GM21526 (cell line): Measurements from ENCODE around the gene EIPR1.

Source experiments
- ATAC-seq: cut with Tn5 transposase; IDR thresholded peaks from one replicate; pipeline ENCODE4 v1.9.1; 2021; ENCODE audit warnings: moderate library complexity; ENCODE audit not compliant: unreplicated experiment, low FRiP score

EIPR1 gene

DNA sequence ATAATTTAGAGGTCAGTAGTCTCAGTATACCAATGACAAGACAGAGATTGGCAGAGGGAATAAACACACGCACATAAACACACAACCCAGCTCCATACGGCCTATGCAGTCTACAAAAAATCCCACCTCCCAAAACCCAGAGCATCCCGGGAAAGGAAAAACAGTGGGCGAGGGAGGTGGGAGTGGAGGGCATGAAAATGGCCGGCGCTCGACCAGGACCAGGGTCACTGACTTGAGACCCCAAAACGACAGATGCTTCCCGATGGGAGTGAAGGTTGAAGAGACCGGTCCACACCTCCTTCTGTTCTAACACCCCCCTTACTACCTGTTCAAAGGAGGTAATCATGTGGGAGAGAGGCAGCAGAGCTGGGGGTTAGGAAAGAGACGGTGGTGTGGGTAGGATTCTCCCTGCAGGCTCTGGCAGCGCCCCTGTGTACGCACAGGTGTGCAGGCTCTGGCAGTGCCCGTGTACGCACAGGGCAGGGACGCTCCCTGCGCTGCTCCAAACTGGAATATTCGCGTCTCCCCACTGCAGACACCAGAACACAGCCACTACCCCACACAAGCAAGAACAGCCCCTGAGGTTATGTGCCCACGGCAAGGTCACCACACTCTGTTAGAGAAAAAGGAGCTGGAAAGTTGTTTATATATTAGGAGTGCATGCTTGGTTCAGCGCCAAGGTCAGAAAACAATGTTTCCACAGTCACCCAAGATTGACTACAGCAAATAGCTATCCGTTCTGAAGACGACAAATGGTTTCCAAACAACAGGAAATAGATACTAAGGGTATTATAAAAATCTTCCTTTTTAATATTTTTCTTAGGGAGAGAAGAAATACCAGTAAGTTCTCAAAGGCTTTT, 67.9 kb downstream of the EIPR1 start:
- no peak for ATAC-seq

DNA sequence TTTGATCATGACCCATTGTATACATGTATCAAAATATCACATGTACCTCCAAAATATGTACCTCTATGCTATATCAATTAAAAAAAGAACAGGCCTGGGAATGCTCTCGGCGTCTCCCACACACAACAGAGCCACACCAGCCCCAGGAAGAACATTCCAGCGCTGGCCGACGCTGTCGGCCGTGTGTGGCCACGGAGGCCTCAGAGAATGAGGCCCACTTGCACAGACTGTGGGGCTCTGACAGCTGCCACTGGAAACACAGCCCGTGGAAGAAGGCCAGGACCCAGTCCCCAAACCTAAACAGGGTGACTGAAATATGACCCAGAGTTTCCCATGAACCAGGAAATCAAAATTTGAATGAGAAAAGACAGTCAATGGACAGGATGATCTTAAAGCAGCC, 69.7 kb downstream of the EIPR1 start:
- no peak for ATAC-seq

DNA sequence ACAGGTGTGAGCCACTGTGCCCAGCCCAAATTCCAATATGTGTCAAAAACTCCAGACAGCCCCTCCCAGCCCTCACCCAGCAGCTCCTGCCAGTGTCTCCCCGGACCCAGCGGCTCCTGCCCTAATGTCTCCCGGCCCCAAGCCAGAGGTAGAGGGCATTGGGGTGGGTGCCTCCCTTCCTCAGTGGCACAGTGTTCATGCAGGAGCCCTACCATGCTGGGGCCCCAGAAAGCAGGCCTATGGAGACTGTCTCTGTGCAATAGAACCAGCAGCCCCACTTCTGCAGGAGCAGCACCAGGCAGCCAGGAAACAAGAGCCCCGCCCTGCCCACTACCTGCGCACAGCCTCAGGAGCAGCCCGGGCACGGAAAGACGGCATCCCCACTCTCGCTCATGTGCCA, 70.4 kb downstream of the EIPR1 start:
- ATAC-seq: no peak

DNA sequence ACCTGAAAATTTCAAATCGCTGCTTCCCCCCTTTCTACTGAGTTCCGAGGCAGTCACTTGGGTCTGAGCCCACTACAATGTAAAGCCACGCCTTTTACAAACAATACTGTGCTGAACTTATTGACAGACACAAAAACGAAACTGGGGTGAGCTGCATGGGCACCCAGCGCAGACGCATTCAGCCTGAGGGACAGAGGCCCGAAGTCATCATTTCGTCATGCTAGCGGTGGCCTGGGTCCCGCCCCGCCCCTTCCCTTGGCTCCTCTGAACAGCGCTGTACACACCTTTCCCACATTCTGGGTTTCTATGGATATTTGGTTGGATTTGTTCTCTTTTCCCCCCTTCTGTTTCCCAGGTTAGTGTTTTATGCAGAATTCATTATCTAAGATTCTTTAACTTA, 71.7 kb downstream of the EIPR1 start:
- no peak for ATAC-seq

DNA sequence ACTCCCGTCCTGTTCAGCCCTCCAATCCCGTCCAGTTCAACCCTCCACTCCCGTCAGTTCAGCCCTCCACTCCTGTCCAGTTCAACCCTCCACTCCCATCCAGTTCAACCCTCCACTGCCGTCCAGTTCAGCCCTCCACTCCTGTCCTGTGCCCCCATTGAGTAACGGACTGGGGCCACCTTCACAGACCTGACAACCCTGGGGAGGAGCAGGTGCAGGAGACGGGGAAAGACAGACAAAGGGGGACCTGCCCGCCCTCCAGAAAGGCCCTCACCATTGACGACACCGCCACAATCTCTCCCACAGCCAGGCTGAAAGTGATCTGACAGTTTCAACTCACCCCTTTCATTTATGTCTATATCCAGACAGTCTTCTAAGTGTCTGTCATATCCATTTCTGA, 72.2 kb downstream of the EIPR1 start:
- no peak for ATAC-seq

DNA sequence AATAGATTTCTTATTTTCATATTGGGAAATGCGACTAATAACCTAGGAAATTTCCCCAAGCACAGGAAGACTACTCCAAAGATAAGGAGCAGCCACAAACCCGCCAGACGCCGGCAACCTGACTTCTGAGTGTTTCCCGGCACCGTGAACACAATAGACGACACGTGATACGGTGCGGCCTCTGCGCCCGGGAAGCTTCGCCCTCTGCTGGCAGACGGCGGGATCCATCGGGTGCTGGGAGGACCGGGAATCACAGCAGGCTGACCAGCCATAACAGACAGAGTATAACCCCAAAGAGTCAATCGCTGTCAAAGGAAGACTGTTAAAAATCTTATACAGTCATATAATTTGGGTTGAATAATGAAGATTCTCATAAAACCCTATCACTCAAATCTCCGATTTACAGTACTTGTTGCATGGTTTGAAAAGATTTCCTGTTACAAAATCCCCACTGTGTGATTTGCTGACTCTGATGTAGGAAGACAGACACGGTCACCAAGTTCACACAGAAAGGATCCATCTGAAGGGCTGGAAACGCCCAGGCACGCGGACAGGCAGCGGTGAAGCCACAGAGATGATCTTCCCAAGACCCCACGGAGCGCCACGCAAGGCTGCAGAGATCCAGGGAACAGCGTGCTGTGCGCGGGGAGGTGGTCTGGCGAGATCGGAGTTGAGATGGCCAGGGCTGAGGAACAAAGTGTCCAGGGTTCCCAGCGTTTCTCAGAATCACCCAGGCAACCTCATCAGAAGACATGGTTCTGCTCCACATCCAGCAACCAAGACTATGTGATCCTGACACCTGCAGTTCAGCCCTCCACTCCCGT, 73.8 kb downstream of the EIPR1 start:
- ATAC-seq: peak; percentile 99

DNA sequence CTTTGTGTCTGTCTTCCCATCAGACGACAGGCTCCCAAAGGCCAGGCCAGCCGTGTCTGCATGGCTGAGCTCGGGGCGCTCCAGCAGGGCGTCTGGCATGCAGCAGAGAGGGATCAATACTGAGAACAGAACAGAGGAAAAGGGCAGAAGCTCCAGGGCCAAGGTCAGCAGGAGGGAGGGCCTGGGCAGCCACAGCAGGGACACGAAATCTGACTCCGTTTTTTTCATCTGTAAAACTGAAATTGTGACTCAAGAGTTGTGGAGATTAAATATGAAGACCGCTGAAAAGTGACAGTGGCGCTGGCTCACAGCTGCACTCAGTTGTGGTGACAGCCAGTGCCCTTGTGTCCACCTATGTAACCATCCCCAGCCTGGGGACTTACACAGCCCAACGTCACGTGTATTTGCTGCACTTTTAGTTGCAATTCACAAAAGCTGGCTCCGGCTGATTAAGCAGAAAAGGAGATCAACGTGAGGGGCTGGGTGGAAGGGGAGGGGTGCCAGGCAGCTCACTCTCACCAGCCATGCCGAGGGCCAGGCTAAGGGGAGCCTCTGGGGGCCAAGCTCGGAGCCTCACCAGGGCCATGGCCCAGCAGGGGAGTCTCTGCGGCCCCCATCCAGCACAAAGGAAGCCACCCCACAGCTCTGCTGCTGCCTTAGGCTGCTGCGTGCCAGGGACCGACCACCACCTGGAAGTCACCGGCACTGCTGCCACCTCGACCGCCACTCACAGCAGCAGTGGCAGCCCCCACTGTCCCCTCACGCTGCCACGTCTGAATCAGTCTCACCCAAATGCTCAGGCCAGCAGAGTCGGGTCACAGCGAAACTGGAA, 74.7 kb downstream of the EIPR1 start:
- ATAC-seq: peak; percentile 15

DNA sequence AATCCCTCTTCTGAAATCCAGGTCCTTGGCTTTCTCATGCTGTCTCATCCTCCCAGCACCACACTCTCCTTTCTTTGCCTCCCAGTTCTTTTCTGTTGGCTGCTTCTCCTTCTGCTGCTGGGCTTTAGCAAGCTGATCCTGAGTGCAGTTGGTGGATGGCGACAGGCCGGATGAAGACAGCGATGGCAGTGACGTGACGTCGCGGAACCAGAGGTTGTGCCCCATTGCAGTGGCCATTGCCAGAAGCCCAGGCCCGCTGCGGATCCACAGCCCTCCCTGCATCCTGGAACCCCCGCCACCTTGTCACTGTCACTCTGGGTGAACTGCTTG, 75.2 kb downstream of the EIPR1 start:
- no peak for ATAC-seq

DNA sequence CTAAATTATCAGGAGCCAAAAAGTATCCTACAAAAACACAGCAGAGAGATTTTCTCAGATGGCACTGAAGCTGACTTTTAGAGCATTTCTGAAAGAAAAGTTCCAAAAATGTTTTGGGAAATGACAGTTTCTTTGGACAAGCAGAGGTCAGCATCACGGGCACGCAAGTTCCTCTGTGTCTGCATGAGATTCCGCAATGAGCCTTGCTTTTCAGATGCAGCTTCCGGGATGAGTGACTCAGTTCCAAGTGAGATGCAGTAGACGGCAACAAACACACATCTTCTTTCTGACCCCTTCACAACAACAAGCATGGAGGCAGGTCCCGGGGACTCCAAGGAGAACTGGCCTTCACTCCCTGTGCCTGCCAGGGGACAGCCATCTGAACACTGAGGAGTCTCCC, 76.6 kb downstream of the EIPR1 start:
- ATAC-seq: no peak

DNA sequence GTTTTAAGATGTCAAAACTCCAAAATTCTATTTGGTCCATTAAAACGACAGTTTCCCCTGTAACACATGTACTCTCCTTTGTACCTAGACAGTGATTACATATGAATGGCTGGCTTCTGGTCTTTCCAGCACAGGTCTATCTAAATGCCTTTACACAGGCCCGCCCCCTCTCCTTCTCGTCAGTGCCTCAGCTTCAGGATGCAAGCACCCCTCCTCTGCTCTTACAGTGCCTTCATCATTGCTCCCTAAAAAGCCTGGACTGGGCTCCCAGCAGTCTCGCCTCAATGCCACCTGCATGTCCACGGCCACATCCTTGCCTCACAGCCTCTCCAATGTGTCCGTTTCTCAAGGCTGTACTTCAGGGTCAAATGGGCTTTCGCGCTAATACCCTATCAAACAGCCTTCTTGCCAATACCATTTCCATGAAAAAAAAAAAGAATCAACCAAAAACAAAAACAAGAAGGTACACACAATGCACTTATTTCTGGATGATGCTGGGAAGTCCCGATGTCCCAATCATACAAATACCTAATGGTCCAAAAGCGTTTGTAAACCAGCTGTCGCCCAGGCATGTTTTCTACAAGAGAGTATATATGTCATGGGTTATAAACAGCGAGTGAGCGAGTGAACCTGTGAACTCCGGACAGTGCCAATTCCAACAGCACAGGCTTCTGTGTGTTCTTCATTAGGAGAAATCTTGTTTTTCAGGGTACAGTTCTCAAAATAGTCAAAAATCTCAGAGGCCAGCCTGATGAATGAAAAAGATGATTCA, 77.2 kb downstream of the EIPR1 start:
- no peak for ATAC-seq

DNA sequence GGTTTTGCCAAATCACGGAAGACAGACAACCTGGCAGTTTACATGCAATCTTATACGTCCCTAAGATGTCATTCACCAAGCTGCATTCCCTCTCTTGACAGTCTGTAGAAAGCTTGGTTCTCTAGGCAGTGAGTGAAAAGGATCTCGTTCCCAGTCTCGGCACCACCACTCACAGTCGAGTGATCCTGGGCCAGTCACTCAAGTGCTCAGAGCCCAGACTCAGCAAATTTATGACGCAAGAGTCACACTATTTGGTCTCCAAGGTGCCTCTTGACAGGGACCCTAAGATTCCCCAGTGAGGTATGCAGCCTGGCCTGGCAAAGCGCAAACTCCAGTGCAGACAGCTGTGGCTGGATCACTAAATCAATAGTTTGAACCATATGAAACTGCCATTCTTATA, 77.9 kb downstream of the EIPR1 start:
- no peak for ATAC-seq

DNA sequence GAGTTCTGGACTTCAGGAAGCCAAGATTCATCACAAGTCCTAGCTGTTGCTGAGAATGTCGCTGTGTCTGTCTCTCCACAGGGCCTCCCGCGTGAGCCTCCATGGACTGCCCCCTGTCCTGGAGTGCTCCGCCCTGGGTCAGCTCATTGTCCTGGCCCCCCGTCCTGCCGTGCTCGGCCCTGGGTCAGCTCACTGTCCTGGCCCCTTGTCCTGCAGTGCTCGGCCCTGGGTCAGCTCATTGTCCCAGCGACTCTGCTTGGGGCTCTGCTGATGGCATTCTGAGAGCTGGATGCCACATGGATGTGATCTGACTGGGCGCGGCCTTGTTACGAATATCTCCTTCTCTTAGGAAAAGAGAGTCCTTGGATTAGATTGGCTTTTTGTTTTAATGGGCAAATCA, 78.5 kb downstream of the EIPR1 start:
- ATAC-seq: no peak

DNA sequence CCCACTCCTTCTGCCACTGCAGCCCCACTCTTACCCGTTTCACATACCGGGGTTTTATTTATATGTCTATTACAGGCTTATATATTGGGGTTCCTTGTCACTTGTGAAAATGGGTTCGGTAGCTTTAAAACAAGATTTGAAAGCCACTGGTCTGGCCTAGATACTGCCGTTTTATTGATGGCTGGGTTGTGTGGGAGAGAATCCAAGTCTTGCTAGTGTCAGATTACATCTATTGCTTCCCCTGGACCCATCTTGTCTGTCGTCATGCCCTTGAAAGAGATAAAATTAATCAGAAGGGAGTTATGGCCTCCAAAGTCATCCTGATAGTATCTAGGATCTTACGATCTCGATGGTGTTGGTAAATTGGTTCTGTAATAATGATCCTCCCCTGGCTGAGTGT, 79.4 kb downstream of the EIPR1 start:
- ATAC-seq: no peak

DNA sequence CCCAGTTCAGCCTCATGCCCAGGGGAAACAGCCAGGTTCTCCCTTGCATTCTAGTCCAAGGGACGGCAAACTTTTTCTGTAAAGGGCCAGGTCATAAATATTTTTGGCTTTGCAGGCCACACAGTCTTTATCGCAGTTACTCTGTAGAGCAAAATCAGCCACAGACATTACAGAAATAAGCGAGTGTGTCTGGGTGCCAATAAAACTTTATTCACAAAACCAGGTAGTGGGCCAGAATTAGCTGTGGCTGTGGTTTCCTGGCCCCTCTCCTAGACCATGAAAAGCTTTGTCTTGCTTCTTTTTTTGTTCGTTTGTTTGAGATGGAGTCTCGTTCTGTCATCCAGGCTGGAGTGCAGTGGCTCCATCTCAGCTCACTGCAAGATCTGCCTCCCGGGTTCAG, 80.1 kb downstream of the EIPR1 start:
- ATAC-seq: no peak

DNA sequence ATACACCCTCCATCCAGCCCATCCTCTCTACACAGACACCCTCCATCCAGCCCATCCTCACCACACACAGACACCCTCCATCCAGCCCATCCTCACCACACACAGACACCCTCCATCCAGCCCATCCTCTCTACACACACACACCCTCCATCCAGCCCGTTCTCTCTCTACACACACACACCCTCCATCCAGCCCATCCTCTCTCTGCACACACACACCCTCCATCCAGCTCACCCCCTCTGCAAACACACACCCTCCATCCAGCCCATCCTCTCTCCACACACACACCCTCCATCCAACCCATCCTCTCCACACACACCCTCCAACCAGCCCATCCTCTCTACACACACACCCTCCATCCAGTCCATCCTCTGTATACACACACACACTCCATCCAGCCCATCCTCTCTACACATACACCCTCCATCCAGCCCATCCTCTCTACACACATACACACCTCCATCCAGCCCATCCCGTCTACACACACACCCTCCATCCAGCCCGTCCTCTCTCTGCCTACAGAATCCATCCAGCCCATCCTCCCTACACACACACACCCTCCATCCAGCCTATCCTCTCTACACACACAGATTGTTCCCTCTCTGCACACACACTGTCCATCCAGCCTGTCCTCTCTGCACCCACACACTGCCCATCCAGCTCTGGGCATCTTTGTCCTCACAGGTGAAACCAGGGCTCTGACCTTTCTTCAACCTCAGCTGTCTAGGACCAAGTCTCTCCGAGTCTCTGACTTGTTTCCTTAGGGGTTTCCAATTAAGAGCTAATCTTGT, 81.2 kb downstream of the EIPR1 start:
- no peak for ATAC-seq

DNA sequence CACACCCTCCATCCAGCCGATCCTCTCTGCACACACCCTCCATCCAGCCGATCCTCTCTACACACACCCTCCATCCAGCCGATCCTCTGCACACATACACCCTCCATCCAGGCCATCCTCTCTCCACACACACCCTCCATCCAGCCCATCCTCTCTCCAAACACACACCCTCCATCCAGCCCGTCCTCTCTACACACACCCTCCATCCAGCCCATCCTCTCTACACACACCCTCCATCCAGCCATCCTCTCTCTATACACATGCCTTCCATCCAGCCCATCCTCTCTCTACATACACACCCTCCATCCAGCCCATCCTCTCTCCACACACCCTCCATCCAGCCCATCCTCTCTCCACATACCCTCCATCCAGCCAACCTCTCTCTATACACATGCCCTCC, 83.1 kb downstream of the EIPR1 start:
- ATAC-seq: no peak

DNA sequence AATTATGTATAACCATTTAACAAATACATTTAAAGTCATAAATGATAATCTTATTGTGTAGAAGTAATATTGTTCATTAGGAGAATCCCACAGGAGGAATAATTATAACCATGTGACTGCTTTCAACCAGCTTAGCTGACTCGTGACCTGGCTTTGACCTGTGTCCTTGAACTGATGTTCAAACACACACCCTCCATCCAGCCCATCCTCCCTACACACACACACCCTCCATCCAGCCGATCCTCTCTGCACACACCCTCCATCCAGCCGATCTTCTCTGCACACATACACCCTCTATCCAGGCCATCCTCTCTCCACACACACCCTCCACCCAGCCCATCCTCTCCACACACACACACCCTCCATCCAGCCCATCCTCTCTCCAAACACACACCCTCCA, 83.5 kb downstream of the EIPR1 start:
- no peak for ATAC-seq

DNA sequence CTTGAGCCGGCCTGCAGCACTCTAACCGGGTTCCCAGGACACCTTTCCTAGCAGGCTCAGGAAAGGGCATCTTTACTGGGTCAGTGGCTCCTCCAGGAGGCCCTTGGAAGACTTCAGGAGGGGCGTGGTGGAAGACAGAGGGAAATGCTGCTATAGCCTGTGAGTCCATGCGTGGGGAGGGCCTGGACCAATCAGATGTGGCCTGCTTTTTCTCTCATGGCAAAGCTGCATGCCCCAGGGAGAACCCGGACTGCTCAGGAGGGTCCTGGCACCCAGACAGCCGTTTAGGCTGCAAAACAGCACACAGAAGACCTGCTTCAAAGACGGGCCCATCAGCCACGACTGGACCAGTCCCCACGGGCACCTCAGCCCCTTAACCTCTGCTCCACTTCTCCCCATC, 84.4 kb downstream of the EIPR1 start:
- no peak for ATAC-seq

DNA sequence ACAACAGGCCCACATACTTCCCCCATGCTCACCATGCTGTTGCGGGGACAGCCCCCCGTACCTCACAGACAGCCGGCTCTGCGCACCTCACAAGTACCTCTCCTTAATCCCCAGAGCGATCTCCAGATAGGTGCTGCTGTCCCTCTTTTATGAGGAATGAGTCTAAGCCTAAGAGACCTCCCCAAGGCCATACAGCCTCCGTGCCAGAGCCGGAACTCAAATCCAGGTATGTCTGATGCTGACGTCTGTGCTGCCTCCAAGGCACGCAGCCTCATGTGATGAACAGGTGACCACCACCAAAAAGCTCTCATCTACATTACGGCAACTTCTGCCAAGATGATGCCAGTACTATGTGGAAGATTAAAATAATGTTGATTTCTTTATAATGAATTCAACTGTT, 85.2 kb downstream of the EIPR1 start:
- ATAC-seq: no peak

DNA sequence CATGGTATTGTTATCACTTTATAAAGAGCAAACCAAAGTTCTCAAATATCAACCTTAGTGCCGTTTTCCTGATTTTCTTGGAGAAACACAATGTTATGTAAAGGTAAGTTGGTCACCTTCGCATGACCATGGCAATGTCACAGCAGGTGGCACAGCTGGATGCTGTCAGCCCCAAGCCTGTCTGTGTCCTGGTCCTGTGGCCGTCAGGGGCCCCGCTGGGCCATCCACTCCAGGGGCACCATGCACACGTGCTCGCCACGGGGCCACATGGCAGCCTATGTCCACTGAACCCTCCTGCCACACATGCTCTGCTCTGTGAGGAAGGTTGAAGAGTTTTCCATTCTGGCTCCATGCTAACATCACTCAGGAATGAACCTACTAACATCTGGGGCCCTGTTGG, 85.9 kb downstream of the EIPR1 start:
- ATAC-seq: no peak
